Liver (tissue), 9 donors: ENCODE data around the gene SGCB. TPM values are rescaled to one million over a fixed set of nuclear protein-coding genes. Genes with fewer than 3 reads are reported as not detected.

Experiments used
- DNase-seq: peaks from one replicate; pipeline ENCODE4 v3.0.0-alpha.2; 2017; ENCODE audit warnings: low spot score
- H3K27ac ChIP-seq, 2 donors: one replicate each; pipeline ENCODE4 v1.7.0; 2013; ENCODE audit warnings: inconsistent platforms in 2 of 2, low read length in 2 of 2, control low read depth in 1 of 2, low read depth in 1 of 2, mild to moderate bottlenecking in 1 of 2
- H3K27me3 ChIP-seq, 4 donors: one replicate each; pipeline versions ENCODE4 v1.6.1 to v1.7.0; 2013; ENCODE audit warnings: low read length in 3 of 4, inconsistent platforms in 1 of 4, mild to moderate bottlenecking in 1 of 4, moderate library complexity in 1 of 4; ENCODE audit not compliant: control insufficient read depth in 4 of 4, insufficient read depth in 4 of 4
- H3K36me3 ChIP-seq, 4 donors: one replicate each; pipeline versions ENCODE4 v1.6.1 to v1.7.0; 2013; ENCODE audit warnings: low read length in 3 of 4, mild to moderate bottlenecking in 3 of 4, low read depth in 1 of 4, moderate library complexity in 1 of 4; ENCODE audit not compliant: control insufficient read depth in 4 of 4, insufficient read depth in 3 of 4
- H3K4me1 ChIP-seq, 4 donors: one replicate each; pipeline versions ENCODE4 v1.6.1 to v1.7.0; 2013; ENCODE audit warnings: low read length in 3 of 4, mild to moderate bottlenecking in 3 of 4, moderate library complexity in 1 of 4; ENCODE audit not compliant: control insufficient read depth in 4 of 4, insufficient read depth in 4 of 4
- H3K4me3 ChIP-seq, 3 donors: one replicate each; pipeline versions ENCODE4 v1.6.1 to v1.7.0; 2013; ENCODE audit warnings: low read length in 3 of 3, control low read depth in 1 of 3, low read depth in 1 of 3, mild to moderate bottlenecking in 1 of 3
- H3K9ac ChIP-seq, 2 donors: one replicate each; pipeline ENCODE4 v1.7.0; 2013; ENCODE audit warnings: low read length in 2 of 2, mild to moderate bottlenecking in 2 of 2, moderate library complexity in 2 of 2, control low read depth in 1 of 2, low read depth in 1 of 2
- H3K9me3 ChIP-seq, 4 donors: one replicate each; pipeline versions ENCODE4 v1.6.1 to v1.7.0; 2013; ENCODE audit warnings: low read length in 3 of 4; ENCODE audit not compliant: control insufficient read depth in 4 of 4
- CTCF ChIP-seq: fragments of 150-350 bp; IDR thresholded peaks from 2 replicates; pipeline ENCODE4 v1.5.1; 2017; ENCODE audit warnings: improper control_type of control experiment, low read depth, low read length; ENCODE audit not compliant: missing input control
- EGR1 ChIP-seq, 2 donors: IDR thresholded peaks; 2 replicates each; pipeline ENCODE4 v1.6.1; 2016 to 2018; ENCODE audit warnings: antibody characterized with exemption in 2 of 2, low read depth in 2 of 2
- FOXA1 ChIP-seq: IDR thresholded peaks from 2 replicates; pipeline ENCODE4 v1.6.1; 2016; ENCODE audit warnings: antibody characterized with exemption
- FOXA2 ChIP-seq: IDR thresholded peaks from 2 replicates; pipeline ENCODE4 v1.6.1; 2016; ENCODE audit warnings: antibody characterized with exemption
- HNF4A ChIP-seq, 2 donors: conservative IDR thresholded peaks; 2 replicates each; pipeline ENCODE4 v1.6.1; 2016; ENCODE audit warnings: antibody characterized with exemption in 2 of 2, mild to moderate bottlenecking in 2 of 2
- HNF4G ChIP-seq: IDR thresholded peaks from 2 replicates; pipeline ENCODE4 v1.6.1; 2016; ENCODE audit warnings: antibody characterized with exemption
- JUND ChIP-seq, 2 donors: IDR thresholded peaks; 2 replicates each; pipeline ENCODE4 v1.6.1; 2016; ENCODE audit warnings: antibody characterized with exemption in 2 of 2
- MAX ChIP-seq: IDR thresholded peaks from 2 replicates; pipeline ENCODE4 v1.6.1; 2016; ENCODE audit warnings: antibody characterized with exemption
- NR2F2 ChIP-seq: IDR thresholded peaks from 2 replicates; pipeline ENCODE4 v1.6.1; 2016; ENCODE audit warnings: antibody characterized with exemption
- RAD21 ChIP-seq, 2 donors: IDR thresholded peaks; 2 replicates each; pipeline ENCODE4 v1.6.1; 2016; ENCODE audit warnings: antibody characterized with exemption in 2 of 2, mild to moderate bottlenecking in 2 of 2
- RXRA ChIP-seq, 2 donors: IDR thresholded peaks; 2 replicates each; pipeline ENCODE4 v1.6.1; 2017 to 2018; ENCODE audit warnings: antibody characterized with exemption in 2 of 2, mild to moderate bottlenecking in 1 of 2
- SP1 ChIP-seq: IDR thresholded peaks from 2 replicates; pipeline ENCODE4 v1.6.1; 2018; ENCODE audit warnings: antibody characterized with exemption, mild to moderate bottlenecking
- TAF1 ChIP-seq: conservative IDR thresholded peaks from 2 replicates; pipeline ENCODE4 v1.6.1; 2016; ENCODE audit warnings: antibody characterized with exemption, mild to moderate bottlenecking
- YY1 ChIP-seq: IDR thresholded peaks from 2 replicates; pipeline ENCODE4 v1.6.1; 2016; ENCODE audit warnings: antibody characterized with exemption, mild to moderate bottlenecking
- ZBTB33 ChIP-seq: IDR thresholded peaks from 2 replicates; pipeline ENCODE4 v1.6.1; 2016; ENCODE audit warnings: antibody characterized with exemption
- WGBS: extraction: QIAGEN DNeasy Blood & Tissue Kit; methylation state at CpG from one replicate; pipeline ENCODE4 v1.1.7; 2013; 5-methylcytosine and 5-hydroxymethylcytosine counted together
- polyA plus RNA-seq, 2 donors: library from polyadenylated mRNA; stranded (reverse) in 1 of 2; unstranded in 1 of 2; fragments of 200-250 nt in 1 of 2; fragments of >200 nt in 1 of 2; fragmentation: Nextera tagmentation in 1 of 2; extraction: Ambion mirVana in 1 of 2; gene quantifications; one replicate each; pipeline versions ENCODE4 v1.2.1 to v1.2.3, GENCODE V29; 2013 to 2015
- total RNA-seq, 2 donors: library from RNA; depleted of rRNA; stranded (reverse); fragments of >200 nt; gene quantifications; one replicate each; pipeline ENCODE4 v1.2.3, GENCODE V29; 2014
- TF ChIP-seq, protein P1 (sequence below): IDR thresholded peaks from 2 replicates; pipeline ENCODE4 v1.6.1; 2016; ENCODE audit warnings: antibody characterized with exemption, mild to moderate bottlenecking
- donor health status: healthy.
- donor health status: healthy.
- donor health status: healthy.
- donor health status: healthy.
- donor health status: healthy.

The SGCB gene
- total and polyA plus RNA-seq, 4 donors = 2.0 to 5.4 (median 3.3) TPM

DNA sequence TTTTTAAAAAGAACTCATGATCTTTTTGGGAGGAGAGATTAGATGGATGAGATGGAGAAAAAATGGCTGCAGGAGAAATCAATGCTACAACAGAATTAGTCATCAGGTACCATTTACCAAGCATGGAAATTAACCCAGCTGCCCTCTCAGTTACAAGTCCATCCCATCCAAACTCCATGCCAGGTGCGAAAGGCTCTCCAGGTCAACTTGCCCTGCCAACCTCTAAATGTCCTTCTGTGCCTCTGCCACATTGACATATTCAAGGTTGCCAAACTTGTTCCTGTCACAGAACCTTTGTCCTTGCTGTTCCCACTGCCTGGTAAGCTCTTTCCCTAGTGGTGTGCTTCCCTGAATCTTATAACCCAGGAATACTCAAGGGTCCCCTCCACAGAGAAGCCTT is 20.2 kb upstream of the SGCB start:
- DNase-seq = no peak
- no peak overlapping the region for H3K4me3 ChIP-seq
- no peak overlapping the region for H3K9ac ChIP-seq
- H3K36me3 ChIP-seq = no peaks in the 10 kb centered on the region
- no peak overlapping the region for H3K27ac ChIP-seq
- peak in 1 of 2 donors; percentile 13 for TF ChIP-seq HNF4A (conservative IDR thresholded peaks at IDR 0.05)
- no peak for TF ChIP-seq FOXA1
- no peaks in the 10 kb centered on the region for H3K9me3 ChIP-seq
- 42% methylated on average over 1 of the region's 1 CpG for WGBS
- H3K4me1 ChIP-seq = peaks cover 0 to 14% (median 5%) of the 10 kb centered on the region in 4 donors
- H3K27me3 ChIP-seq = no peaks in the 10 kb centered on the region

DNA sequence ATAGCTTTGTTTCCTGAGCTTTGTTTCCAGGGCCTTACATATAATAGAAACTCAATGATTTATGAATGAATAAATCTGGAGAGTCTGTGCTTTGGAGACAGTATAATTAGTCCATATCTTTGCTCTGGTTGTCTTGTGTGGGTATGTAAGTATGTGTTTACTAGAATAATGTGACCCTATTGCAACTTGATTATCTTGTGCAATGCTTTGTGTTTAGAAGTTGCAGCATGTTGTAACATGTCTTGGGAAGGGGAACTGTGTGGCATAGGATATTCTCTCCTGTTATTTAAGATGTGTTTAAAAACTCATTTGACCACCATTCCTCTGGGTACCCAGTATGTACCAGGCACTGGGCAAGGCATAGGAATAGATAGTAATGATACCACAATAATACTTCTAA is 19.1 kb upstream of the SGCB start:
- TF ChIP-seq HNF4G = no peak
- TF ChIP-seq MAX = no peak
- TF ChIP-seq RAD21 (IDR thresholded peaks at IDR 0.05) = no peak
- no peak for TF ChIP-seq SP1
- no peak for TF ChIP-seq EGR1 (IDR thresholded peaks at IDR 0.05; ENCODE audit: low read depth in 2 of 2)
- no peak for TF ChIP-seq RXRA (IDR thresholded peaks at IDR 0.05)
- no peak for TF ChIP-seq HNF4A (conservative IDR thresholded peaks at IDR 0.05)
- TF ChIP-seq YY1 = no peak
- TF ChIP-seq CTCF = no peak
- no peak for TF ChIP-seq JUND (IDR thresholded peaks at IDR 0.05)
- TF ChIP-seq ZBTB33 = no peak
- no peak for TF ChIP-seq FOXA2
- no peak for TF ChIP-seq NR2F2
- TF ChIP-seq, protein P1, sequence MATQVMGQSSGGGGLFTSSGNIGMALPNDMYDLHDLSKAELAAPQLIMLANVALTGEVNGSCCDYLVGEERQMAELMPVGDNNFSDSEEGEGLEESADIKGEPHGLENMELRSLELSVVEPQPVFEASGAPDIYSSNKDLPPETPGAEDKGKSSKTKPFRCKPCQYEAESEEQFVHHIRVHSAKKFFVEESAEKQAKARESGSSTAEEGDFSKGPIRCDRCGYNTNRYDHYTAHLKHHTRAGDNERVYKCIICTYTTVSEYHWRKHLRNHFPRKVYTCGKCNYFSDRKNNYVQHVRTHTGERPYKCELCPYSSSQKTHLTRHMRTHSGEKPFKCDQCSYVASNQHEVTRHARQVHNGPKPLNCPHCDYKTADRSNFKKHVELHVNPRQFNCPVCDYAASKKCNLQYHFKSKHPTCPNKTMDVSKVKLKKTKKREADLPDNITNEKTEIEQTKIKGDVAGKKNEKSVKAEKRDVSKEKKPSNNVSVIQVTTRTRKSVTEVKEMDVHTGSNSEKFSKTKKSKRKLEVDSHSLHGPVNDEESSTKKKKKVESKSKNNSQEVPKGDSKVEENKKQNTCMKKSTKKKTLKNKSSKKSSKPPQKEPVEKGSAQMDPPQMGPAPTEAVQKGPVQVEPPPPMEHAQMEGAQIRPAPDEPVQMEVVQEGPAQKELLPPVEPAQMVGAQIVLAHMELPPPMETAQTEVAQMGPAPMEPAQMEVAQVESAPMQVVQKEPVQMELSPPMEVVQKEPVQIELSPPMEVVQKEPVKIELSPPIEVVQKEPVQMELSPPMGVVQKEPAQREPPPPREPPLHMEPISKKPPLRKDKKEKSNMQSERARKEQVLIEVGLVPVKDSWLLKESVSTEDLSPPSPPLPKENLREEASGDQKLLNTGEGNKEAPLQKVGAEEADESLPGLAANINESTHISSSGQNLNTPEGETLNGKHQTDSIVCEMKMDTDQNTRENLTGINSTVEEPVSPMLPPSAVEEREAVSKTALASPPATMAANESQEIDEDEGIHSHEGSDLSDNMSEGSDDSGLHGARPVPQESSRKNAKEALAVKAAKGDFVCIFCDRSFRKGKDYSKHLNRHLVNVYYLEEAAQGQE = no peak
- no peak for TF ChIP-seq FOXA1
- no peak for TF ChIP-seq TAF1
- Histone ChIP-seq H3K4me3 (no peak overlapping the region), H3K9ac (no peak overlapping the region)

More for the DNA sequence above, 19.1 kb upstream of the SGCB start:
- H3K36me3 ChIP-seq = no peaks in the 10 kb centered on the region
- no peaks in the 10 kb centered on the region for H3K9me3 ChIP-seq
- H3K27me3 ChIP-seq = no peaks in the 10 kb centered on the region
- peaks cover 1 to 18% (median 10%) of the 10 kb centered on the region in 4 donors for H3K4me1 ChIP-seq
- no peak for DNase-seq
- no peak overlapping the region for H3K27ac ChIP-seq
